ENCODE measurements around the gene OR6C70.
"Not testable (repeated sequence)": the region's sequence is repeated elsewhere in the genome, so short reads cannot be mapped to it uniquely, and the experiment has no call there.

Gene OR6C70

DNA sequence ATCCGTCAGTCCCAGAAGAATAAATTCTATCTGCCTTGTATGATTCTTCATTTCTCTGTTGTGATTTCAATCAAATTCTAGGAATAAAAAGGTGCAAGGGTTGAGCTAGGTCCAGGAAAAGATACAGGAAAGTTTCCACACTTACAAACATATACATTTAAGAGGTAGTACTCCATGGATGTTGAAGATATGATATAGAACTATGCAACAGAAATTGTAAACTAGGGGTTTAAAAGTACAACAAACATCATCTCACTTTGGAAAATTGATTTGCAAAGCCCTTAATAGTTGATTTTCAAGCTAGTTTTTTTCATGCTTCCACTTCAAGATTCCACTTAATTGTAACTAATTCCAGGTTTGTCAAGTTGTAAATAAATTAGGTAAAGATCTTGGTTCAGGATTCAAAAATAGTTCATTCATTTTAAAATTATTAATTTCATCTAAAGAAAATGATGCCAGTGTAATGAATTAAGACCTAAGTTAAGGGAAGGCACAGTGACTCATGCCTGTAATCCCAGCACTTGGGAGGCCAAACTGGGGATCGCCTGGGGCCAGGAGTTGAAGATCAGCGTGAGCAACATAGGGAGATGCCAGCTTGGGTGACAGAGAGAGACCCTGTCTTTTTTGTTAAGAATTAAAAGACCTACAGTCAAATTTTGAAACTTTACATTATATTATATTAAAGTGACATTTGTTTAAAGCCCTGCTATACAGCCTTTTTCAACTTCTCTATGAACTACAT, at the start of gene OR6C70:
Gene OR6C70, minus strand, starts transcription at position 51 of the 742 bp plus-strand sequence. Its CDS starts 0 bp downstream, at position 51.
- no peak for DNase-seq
- Mint-ChIP-seq H3K27me3 (peaks cover 22% of the 10 kb centered on the region), H3K9me3 (no peaks in the 10 kb centered on the region), H3K36me3 (ENCODE audit: low read depth) (no peaks in the 10 kb centered on the region), H3K4me3 (no peak within 1 kb of the TSS), H3K4me1 (ENCODE audit: low read depth) (no peaks in the 10 kb centered on the region), H3K27ac (no peak within 1 kb of the TSS)

DNA sequence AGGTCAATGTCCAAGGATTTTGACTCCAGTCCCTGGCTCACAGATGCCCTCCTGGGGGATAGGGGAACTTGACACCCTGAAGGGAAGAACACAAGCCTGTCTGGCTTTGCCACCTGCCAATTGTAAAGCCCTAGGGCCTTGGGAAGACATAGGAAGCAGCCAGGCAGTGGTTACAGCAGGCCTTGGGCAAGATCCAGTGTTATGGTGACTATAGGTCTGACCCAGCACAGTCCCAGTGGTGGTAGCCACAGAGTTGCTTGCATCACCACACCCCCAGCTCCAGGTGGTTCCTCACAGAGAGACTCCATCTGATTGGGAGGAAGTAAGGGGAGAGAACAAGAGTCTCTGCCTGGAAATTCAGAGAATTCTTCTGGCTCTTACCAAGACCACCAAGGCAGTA, 46.5 kb upstream of the OR6C70 start:
- no peak overlapping the region for H3K4me3 Mint-ChIP-seq
- H3K36me3 Mint-ChIP-seq (ENCODE audit: low read depth) = no peaks in the 10 kb centered on the region
- no peak overlapping the region for H3K27ac Mint-ChIP-seq
- no peak for DNase-seq
- H3K4me1 Mint-ChIP-seq (ENCODE audit: low read depth) = no peaks in the 10 kb centered on the region
- H3K9me3 Mint-ChIP-seq = no peaks in the 10 kb centered on the region
- H3K27me3 Mint-ChIP-seq = peaks cover 34% of the 10 kb centered on the region

- Mint-ChIP-seq H3K27ac (no peak overlapping the region), H3K4me3 (no peak overlapping the region), H3K27me3 (peaks cover 32% of the 10 kb centered on the region), H3K4me1 (ENCODE audit: low read depth) (no peaks in the 10 kb centered on the region), H3K9me3 (no peaks in the 10 kb centered on the region), H3K36me3 (ENCODE audit: low read depth) (no peaks in the 10 kb centered on the region)
- no peak for DNase-seq
Measured at GRCh38 chr12:55515696-55516095, 45.8 kb upstream of the OR6C70 start.

DNA sequence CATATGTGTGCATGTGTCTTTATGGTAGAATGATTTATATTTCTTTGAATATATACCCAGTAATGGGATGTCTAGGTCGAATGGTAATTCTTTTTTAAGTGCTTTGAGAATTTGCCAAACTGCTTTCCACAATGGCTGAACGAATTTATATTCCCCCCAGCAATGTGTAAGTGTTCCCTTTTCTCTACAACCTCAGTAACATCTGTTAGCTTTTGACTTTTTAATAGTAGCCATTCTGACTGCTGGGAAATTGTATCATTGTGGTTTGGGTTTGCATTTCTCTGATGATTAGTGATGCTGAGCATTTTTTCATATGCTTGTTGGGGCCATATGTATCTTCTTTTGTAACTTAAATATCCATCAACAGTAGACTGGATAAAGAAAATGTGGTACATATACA, 31.7 kb upstream of the OR6C70 start:
- no peak for DNase-seq
- H3K4me3 Mint-ChIP-seq = no peak overlapping the region
- no peaks in the 10 kb centered on the region for H3K4me1 Mint-ChIP-seq (ENCODE audit: low read depth)
- no peak overlapping the region for H3K27ac Mint-ChIP-seq
- peaks cover 10% of the 10 kb centered on the region for H3K27me3 Mint-ChIP-seq
- no peaks in the 10 kb centered on the region for H3K36me3 Mint-ChIP-seq (ENCODE audit: low read depth)
- H3K9me3 Mint-ChIP-seq = no peaks in the 10 kb centered on the region

DNA sequence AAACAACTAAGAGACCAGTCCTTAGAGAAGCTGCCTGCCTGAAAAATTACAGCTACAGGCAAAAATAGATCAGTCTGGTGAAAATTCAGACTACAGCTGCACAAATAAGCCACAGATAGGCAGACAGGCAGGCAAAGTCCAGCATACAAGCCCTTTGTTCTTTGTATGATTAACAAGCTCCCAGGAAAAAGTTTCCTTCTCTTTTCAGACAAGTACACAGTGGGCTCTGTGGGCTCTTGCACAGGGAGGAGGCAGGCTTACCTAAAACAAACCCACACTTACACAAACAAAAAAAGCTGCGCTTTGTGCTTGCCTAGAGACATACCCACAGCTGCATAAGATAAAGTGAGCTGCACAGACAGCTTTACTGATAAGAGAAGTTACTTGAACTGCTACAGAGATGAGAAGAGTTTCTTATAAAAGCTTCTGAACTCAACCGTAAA, 29.9 kb upstream of the OR6C70 start:
- DNase-seq = no peak
- Mint-ChIP-seq H3K4me1 (ENCODE audit: low read depth) (no peaks in the 10 kb centered on the region), H3K9me3 (no peaks in the 10 kb centered on the region), H3K27me3 (peaks cover 12% of the 10 kb centered on the region), H3K4me3 (no peak overlapping the region), H3K27ac (no peak overlapping the region), H3K36me3 (ENCODE audit: low read depth) (no peaks in the 10 kb centered on the region)

GRCh38 chr12:55499231-55499630, 29.3 kb upstream of the OR6C70 start:
- Mint-ChIP-seq H3K4me3 (no peak overlapping the region), H3K9me3 (no peaks in the 10 kb centered on the region), H3K27me3 (peaks cover 10% of the 10 kb centered on the region), H3K27ac (no peak overlapping the region), H3K36me3 (ENCODE audit: low read depth) (no peaks in the 10 kb centered on the region), H3K4me1 (ENCODE audit: low read depth) (no peaks in the 10 kb centered on the region)
- no peak for DNase-seq

- H3K36me3 Mint-ChIP-seq (ENCODE audit: low read depth) = no peaks in the 10 kb centered on the region
- DNase-seq = no peak
- no peaks in the 10 kb centered on the region for H3K9me3 Mint-ChIP-seq
- no peak overlapping the region for H3K27ac Mint-ChIP-seq
- peaks cover 10% of the 10 kb centered on the region for H3K27me3 Mint-ChIP-seq
- H3K4me3 Mint-ChIP-seq = no peak overlapping the region
- no peaks in the 10 kb centered on the region for H3K4me1 Mint-ChIP-seq (ENCODE audit: low read depth)
Measured at GRCh38 chr12:55495490-55495889, 25.6 kb upstream of the OR6C70 start.

- H3K27me3 Mint-ChIP-seq = peaks cover 10% of the 10 kb centered on the region
- no peak within 1 kb of the TSS for H3K27ac Mint-ChIP-seq
- no peaks in the 10 kb centered on the region for H3K9me3 Mint-ChIP-seq
- no peak within 1 kb of the TSS for H3K4me3 Mint-ChIP-seq
- no peaks in the 10 kb centered on the region for H3K4me1 Mint-ChIP-seq (ENCODE audit: low read depth)
- no peaks in the 10 kb centered on the region for H3K36me3 Mint-ChIP-seq (ENCODE audit: low read depth)
- no peak for DNase-seq
Measured at GRCh38 chr12:55492078-55492477, 22.1 kb upstream of the OR6C70 start, which contains the start of gene OR6C68. TSS of gene OR6C68 (plus strand) at chr12:55492378. CDS start at chr12:55492378, 0 bp downstream.

- DNase-seq; H3K9me3 Mint-ChIP-seq; H3K27ac Mint-ChIP-seq; H3K36me3 Mint-ChIP-seq (ENCODE audit: low read depth); H3K4me1 Mint-ChIP-seq (ENCODE audit: low read depth); H3K4me3 Mint-ChIP-seq: not testable (repeated sequence)
- H3K27me3 Mint-ChIP-seq = peaks cover 27% of the 10 kb centered on the region
Measured at GRCh38 chr12:55484284-55484683, 14.3 kb upstream of the OR6C70 start.

DNA sequence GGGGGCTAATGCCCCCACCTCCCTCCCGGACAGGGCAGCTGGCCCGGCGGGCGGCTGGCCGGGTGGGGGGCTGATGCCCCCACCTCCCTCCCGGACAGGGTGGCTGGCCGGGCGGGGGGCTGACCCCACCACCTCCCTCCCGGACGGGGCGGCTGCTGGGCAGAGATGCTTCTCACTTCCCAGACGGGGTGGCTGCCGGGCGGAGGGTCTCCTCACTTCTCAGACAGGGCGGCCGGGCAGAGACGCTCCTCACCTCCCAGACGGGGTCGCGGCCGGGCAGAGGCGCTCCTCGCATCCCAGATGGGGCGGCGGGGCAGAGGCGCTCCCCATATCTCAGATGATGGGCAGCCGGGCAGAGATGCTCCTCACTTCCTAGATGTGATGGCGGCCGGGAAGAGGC, 9.2 kb upstream of the OR6C70 start:
- not testable (repeated sequence) for DNase-seq; H3K4me3 Mint-ChIP-seq; H3K9me3 Mint-ChIP-seq; H3K36me3 Mint-ChIP-seq (ENCODE audit: low read depth); H3K4me1 Mint-ChIP-seq (ENCODE audit: low read depth); H3K27ac Mint-ChIP-seq
- H3K27me3 Mint-ChIP-seq = peaks cover 24% of the 10 kb centered on the region

GRCh38 chr12:55472264-55472663, 2.3 kb upstream of the OR6C70 start:
- no peaks in the 10 kb centered on the region for H3K9me3 Mint-ChIP-seq
- no peak for DNase-seq
- H3K4me3 Mint-ChIP-seq = no peak overlapping the region
- H3K27me3 Mint-ChIP-seq = peaks cover 17% of the 10 kb centered on the region
- H3K27ac Mint-ChIP-seq = no peak overlapping the region
- no peaks in the 10 kb centered on the region for H3K4me1 Mint-ChIP-seq (ENCODE audit: low read depth)
- no peaks in the 10 kb centered on the region for H3K36me3 Mint-ChIP-seq (ENCODE audit: low read depth)

DNA sequence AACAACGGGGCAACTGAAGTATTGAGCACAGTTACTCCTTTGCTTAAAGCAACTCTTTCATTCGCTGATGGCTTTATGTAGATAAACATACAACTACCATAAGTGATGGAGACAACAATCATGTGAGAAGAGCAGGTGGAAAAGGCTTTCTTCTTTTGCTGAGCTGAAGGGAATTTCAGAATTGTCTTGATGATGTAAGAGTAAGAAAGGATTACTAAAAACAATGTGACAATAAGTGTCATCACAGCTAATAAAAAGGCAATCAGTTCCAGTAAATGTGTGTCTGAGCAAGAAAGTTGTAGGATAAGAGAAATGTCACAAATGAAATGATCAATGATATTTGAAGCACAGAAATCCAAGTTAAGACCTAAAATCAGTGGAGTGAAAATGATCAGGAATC, 647 bp downstream of the OR6C70 start:
- peaks cover 25% of the 10 kb centered on the region for H3K27me3 Mint-ChIP-seq
- no peaks in the 10 kb centered on the region for H3K9me3 Mint-ChIP-seq
- no peaks in the 10 kb centered on the region for H3K36me3 Mint-ChIP-seq (ENCODE audit: low read depth)
- no peak overlapping the region for H3K4me3 Mint-ChIP-seq
- H3K27ac Mint-ChIP-seq = no peak overlapping the region
- no peak for DNase-seq
- H3K4me1 Mint-ChIP-seq (ENCODE audit: low read depth) = no peaks in the 10 kb centered on the region

- no peak for DNase-seq
- Mint-ChIP-seq H3K27me3 (peaks cover 30% of the 10 kb centered on the region), H3K9me3 (no peaks in the 10 kb centered on the region), H3K36me3 (ENCODE audit: low read depth) (no peaks in the 10 kb centered on the region), H3K4me1 (ENCODE audit: low read depth) (no peaks in the 10 kb centered on the region), H3K27ac (no peak overlapping the region), H3K4me3 (no peak overlapping the region)
Measured at GRCh38 chr12:55467836-55468235, 2.1 kb downstream of the OR6C70 start.

DNA sequence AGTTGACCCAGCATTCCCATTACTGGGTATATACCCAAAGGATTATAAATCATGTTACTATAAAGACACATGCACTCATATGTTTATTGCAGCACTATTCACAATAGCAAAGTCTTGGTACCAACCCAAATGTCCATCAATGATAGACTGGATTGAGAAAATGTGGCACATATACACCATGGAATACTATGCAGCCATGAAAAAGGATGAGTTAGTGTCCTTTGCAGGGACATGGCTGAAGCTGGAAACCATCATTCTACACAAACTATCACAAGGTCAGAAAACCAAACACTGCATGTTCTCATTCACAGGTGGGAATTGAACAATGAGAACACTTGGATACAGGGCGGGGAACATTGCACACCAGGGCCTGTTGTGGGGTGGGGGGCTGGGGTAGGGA, 5.0 kb downstream of the OR6C70 start:
- not testable (repeated sequence) for H3K4me3 Mint-ChIP-seq, H3K27ac Mint-ChIP-seq

DNA sequence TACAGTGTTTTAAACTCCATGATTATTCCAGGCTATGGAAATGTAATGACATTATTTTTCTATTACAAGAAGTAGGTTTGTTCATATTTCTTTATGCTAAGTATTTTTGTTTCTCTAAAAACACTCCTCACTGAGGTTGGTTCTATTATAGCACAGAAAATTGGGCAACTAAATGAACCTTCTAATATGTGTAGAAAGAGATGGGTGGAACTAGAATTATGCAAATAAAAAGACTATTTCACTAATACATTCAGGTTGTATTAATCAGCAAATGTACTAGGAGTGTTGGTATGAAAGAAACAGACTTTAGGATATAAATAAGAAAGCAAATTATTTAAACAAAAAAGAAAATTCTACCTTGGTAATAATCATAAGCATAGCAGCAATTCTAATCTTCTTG, 21.1 kb downstream of the OR6C70 start:
- Mint-ChIP-seq H3K4me1 (ENCODE audit: low read depth) (no peaks in the 10 kb centered on the region), H3K27ac (no peak overlapping the region), H3K9me3 (no peaks in the 10 kb centered on the region), H3K4me3 (no peak overlapping the region), H3K36me3 (ENCODE audit: low read depth) (no peaks in the 10 kb centered on the region), H3K27me3 (peaks cover 34% of the 10 kb centered on the region)
- DNase-seq = no peak

More for the DNA sequence above, 5.0 kb downstream of the OR6C70 start:
- DNase-seq; H3K9me3 Mint-ChIP-seq; H3K36me3 Mint-ChIP-seq (ENCODE audit: low read depth); H3K4me1 Mint-ChIP-seq (ENCODE audit: low read depth): not testable (repeated sequence)
- peaks cover 48% of the 10 kb centered on the region for H3K27me3 Mint-ChIP-seq
